Right renal pelvis (tissue), 4 donors: ENCODE data around the gene TARS2. TPM values are rescaled to one million over a fixed set of nuclear protein-coding genes. Genes with fewer than 3 reads are reported as not detected.

Source experiments
- DNase-seq, 4 donors: peaks; one replicate each; pipeline ENCODE4 v3.0.0-alpha.2; 2013; ENCODE audit warnings: low read depth in 4 of 4, low spot score in 3 of 4, missing footprints in 1 of 4
- polyA plus RNA-seq, 4 donors: library from polyadenylated mRNA; unstranded; fragments of 120-200 nt; gene quantifications; one replicate each; pipeline ENCODE4 v1.2.1, GENCODE V29; 2013; ENCODE audit not compliant: insufficient read length in 4 of 4

TARS2 gene
- 10 to 100 TPM; 24.2 to 28.0 (median 26.0) TPM for polyA plus RNA-seq

DNA sequence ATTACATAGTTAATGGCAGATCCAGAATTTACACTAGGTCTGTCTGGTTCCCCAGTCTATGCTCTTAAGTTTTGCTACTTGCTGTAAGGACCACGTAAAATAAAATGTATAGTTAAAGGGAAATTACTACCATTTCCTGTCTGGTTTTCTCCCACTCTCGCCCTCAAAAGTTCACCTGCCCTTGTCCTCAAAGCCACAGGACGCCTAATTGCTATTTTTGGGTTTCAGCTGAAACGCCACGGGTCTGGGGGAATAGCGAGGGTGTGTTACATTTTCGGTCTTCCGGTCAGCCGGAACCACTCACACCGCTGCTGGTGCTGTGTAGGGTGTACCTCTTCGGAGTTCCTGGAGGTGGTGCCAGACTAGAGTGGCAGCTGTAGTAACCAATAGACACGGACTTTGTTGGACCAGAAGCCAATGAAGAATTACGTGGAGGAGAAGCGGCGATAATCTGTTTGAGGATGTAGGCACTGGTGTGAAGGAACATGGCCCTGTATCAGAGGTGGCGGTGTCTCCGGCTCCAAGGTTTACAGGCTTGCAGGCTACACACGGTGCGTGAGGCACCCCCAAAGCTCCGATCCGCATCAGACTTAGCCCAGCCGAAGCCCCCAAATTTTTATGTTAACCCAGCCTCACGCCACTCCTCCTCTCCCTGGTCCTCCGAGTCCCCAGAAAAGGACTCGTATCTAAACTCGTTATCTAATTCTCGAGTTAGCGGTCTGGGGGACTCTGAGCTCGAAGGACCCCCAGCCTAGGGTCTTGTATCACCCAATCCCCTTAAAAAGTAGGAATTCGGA is at the start of gene TARS2:
TSS of gene TARS2 (plus strand) at position 454 of the 797 bp plus-strand sequence. CDS start at position 486, 32 bp downstream.
- peak; percentile 94 to 97 (median 96) for DNase-seq

DNA sequence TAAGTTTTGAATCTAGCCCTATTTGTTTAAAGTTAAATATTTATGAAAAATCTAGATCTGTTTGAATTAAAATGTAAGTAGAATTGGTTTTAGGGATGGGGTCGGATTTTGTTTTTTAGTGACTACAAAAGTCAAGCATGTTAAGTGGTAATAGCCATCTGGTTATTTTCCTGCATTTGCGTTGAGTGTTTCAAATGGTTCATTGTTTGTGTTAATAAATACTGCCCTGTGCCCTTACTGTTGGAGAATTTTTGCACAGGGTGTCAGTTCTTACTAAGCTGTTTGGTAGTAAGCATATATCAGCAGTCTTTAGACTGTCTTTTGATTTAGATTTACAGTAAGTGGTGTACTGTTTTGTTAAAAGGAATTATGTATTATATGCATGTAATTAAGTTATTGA is 46.1 kb upstream of the TARS2 start:
- DNase-seq = no peak

DNA sequence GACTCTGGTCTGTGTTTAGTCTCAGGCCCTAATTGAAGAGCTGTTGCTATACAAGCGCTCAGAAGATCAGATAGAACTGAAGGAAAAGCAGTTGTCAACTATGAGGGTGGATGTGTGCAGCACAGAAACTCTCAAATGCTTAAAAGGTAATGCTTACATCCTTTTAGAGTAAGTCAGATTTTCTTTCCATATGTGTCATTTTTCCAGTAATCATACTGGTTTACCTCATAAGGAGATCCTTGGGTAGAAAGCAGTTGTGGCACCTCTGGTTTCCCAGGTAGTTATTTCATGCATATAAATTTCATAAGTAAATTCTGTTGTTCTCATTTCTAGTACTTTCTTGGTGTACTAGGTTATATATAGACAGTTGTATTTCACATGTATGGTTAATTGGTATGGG is 43.0 kb upstream of the TARS2 start:
- DNase-seq = no peak

DNA sequence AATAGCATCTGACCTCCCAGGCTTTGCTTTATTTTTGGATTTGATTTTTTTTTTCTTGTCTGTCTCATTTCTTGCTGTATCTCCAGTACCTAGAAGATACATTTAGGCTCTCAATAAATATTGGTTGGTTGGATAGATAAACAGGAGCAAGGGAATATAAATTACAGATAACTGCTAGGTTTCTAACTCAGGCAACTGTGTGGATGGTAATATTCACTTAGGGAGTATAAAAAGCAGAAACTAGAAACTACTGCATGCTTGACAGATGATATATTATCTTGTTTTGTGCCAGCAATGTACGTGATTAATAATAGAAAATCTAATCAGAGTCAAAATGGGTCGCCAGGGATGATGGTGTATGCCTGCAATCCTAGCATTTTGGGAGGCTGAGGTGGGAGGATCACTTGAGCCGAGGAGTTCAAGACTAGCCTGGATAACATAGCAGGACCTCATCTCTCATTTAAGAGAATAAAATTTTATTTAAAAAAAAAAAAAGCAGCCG is 31.0 kb upstream of the TARS2 start:
- DNase-seq = no peak

DNA sequence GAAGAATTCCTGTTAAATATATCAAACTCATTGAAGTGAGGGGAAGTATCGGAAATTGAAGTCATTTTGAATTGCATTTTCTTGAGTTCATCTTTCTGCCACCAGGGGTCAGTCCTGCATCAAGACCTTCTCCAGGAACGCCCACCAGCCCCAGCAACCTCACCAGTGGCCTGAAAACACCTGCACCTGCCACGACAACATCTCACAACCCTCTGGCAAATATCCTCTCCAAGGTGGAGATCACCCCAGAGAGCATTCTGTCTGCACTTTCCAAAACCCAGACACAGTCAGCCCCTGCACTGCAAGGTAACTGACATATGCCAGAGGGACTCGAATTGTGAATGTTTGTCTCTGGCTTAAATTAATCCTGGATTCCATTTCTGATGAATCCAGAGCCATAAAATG is 22.8 kb upstream of the TARS2 start:
- peak in 3 of 4 donors; percentile 42 to 50 (median 50) for DNase-seq

GRCh38 chr1:150466964-150467363 is 20.3 kb upstream of the TARS2 start:
- DNase-seq = no peak

- no peak for DNase-seq
Observed at GRCh38 chr1:150469291-150469690, 17.9 kb upstream of the TARS2 start.

GRCh38 chr1:150472601-150473200 is 14.5 kb upstream of the TARS2 start:
- no peak for DNase-seq

- no peak for DNase-seq
Observed at GRCh38 chr1:150473659-150474058, 13.6 kb upstream of the TARS2 start.

DNA sequence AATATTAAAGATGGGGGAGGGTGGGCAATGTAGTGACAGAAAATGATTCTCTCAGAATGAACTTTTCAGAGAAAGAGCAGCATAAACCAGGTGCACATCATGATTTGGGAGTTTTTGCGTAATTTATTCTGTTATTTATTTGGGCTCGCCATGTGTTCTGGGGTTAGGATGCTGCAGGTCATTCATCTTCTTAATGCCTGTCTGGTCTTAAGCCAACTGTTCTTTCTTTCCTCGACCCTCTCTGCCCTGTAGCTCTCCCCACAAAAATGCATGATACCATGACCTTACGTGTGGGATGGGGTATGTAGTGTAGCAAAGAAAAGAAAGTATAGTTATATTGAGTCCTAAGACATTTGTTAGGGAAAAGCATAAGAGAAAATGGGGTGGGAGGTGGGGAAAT is 12.3 kb upstream of the TARS2 start:
- no peak for DNase-seq

DNA sequence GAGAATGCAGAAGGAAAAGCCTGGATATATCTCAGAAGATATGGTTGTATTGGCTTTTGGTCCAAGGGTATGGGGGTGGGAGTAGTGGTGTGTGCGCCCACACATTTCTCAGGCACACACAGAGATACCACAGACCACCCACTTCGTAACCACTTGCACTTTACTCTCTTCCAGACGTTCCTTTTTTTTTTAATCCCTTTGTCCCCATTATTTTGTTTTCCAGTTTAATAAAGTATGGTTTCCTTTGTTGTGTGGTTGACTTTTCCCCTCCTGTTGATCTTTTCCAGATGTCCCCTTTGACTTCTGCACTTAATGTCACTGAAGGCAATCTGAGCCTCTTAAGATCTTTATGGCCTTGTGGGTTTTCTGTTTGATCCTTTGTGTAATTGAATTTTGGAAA is 10.5 kb upstream of the TARS2 start:
- DNase-seq = no peak

GRCh38 chr1:150477320-150477719 is 9.9 kb upstream of the TARS2 start:
- no peak for DNase-seq

- no peak for DNase-seq
Observed at GRCh38 chr1:150477733-150478132, 9.5 kb upstream of the TARS2 start.

DNA sequence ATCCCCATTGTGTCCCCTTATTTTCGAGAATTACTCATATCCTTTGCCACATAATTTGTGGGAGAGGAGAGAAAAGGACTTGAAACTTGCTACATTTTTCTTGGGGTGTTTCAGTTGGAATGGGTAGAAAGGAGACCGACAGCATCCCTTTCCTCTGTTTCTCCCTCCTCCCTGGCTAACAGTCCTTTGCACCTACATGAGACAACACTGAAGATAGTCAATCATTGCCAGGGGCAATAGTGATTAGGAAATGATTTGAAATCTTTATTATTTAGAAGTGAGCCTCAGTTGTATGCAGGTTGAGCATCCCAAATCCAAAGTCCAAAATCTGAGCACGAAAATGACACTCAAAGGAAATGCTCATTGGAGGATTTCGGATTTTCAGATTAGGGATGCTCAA is 7.8 kb upstream of the TARS2 start:
- DNase-seq = no peak

DNA sequence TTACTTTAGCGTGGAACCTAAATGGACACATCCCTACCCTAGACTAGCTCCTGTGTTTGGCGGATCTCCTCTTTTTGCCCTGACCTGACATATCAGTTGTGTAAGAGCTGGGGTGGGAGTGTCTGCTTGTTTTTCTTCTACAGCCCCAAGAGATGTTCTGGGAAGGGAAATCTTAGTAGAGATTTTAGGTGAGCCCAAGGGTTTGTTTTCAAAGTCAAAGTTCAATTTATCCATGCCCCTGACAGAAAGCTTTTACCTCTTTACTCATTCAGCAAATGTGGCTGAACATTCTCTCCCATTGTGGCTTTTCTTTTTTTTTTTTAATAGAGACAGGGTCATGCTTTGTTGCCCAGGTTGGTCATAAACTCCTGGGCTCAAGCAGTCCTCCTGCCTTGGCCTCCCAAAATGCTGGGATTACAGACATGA is 7.3 kb upstream of the TARS2 start:
- no peak for DNase-seq

- DNase-seq = no peak
Observed at GRCh38 chr1:150484431-150484830, 2.8 kb upstream of the TARS2 start.

DNA sequence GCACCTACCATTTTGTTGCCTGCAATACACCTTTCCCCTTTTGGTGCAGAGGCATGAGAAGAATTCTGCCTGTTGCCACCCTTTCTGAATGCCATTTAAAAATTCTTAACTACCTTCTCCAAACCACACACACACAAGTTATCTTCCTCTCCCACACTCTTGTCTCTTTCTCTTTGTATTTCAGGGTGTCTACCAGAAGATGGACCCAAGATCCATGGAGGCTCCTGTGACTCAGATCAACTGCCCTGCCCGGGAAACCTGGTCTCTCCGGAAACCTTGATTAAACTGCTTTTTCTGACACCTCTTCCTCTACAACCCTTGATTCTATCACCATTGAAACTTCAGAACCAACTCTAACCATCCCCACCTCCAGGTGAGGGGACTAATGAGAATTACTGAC is 2.4 kb upstream of the TARS2 start:
- DNase-seq = no peak

DNA sequence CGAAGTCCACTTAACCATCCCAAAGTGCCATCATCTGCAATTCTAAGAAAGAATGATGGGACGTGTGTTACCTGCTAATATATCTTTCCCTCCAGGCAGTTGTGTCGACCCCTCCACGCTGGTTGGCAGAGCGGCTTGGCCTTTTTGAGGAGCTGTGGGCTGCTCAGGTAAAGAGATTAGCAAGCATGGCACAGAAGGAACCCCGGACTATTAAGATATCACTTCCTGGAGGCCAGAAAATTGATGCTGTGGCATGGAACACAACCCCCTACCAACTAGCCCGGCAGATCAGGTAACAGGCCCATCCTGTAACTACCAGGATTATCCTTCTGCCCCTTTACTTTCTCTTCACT is 520 bp downstream of the TARS2 start:
- DNase-seq = no peak

DNA sequence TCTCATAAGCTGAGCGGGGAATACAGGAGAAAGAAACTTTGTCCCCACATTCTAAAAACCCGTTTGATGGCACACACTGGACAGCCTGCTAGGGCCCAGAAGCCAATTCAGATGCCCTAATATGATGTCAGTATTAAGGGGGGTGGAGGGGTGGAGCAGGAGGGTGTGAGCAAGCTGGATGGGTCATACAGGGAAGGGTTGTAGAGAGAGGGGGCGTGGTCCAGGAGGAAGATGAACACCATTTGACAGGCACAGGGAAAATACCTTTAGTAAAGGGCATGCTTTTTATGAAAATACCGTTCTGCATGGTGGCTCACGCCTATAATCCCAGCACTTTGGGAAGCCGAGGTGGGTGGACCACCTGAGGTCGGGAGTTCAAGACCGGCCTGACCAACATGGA is 6.0 kb downstream of the TARS2 start:
- no peak for DNase-seq

DNA sequence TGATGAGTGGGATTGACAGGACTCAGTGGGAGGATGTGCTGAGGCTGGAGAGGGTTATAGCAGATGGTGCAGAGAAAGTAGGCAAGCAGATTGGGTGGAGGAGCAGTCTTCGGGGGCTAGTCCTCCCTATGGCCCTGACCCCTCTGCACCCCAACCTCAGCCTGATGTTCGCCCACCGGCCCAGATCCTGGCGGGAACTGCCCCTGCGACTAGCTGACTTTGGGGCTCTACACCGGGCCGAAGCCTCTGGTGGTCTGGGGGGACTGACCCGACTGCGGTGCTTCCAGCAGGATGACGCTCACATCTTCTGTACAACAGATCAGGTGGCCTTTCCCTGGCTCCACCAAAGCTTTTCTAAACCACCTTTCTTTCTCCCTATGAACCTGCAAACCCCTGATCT is 11.1 kb downstream of the TARS2 start:
- no peak for DNase-seq

- no peak for DNase-seq
Observed at GRCh38 chr1:150505431-150505830, 18.2 kb downstream of the TARS2 start.
